Activated CD4-positive, CD25-positive, alpha-beta regulatory T cell treated with anti-CD3 and anti-CD28 coated beads, Interleukin-2, amount 50 U/mL, for 16 hours (primary cell): ENCODE results near the gene OXCT1.
"Not testable (repeated sequence)": the region's sequence is repeated elsewhere in the genome, so short reads cannot be mapped to it uniquely, and the experiment has no call there.

Source experiments
- DNase-seq: peaks from one replicate; pipeline ENCODE4 v3.0.0-alpha.2; 2020; ENCODE audit warnings: low read depth, low spot score

Gene OXCT1

DNA sequence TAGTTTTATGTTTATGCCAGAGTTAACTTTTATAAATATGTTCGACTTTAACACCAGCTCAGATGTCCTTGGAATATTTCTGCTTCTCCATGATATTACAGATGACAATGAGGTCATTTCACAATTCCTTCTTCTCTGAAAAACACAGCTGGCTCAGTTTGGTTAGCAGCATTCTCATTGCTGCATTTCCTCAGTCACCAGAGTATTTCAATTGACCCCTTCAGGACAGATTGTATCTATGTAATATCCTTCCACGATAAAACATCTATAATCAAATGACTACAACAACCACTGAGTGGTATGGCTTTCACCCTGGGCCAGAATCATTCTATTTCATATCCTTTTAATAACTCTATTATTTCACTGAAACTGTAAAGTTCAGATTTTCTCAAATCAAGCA lies 148.7 kb downstream of the OXCT1 start:
- no peak for DNase-seq

DNA sequence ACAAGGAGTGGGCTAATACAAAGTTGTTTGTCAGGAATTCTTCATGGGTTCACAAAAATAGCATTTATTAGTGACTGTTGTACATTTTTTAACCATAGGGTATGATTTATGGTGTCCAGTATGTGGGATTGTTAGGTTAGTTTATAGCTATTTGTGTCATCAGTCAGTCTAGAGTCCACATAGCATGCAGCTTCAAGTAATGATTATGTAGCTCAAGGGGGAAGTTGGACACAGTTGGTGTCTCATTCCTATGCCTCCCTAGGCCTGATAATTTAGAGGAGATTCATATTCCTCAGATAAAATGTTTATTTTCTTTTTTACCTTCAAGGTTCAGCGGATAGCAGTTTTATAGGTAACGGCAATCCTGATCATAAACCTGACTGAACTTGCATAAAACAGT lies 153.8 kb downstream of the OXCT1 start:
- no peak for DNase-seq

DNA sequence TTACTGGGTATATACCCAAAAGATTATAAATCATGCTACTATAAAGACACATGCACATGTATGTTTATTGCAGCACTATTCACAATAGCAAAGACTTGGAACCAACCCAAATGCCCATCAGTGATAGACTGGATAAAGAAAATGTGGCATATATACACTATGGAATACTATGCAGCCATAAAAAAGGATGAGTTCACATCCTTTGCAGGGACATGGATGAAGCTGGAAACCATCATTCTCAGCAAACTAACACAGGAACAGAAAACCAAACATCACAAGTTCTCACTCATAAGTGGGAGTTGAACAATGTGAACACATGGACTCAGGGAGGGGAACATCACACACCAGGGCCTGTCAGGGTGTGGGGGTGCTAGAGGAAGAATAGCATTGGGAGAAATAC lies 155.8 kb downstream of the OXCT1 start:
- not testable (repeated sequence) for DNase-seq

DNA sequence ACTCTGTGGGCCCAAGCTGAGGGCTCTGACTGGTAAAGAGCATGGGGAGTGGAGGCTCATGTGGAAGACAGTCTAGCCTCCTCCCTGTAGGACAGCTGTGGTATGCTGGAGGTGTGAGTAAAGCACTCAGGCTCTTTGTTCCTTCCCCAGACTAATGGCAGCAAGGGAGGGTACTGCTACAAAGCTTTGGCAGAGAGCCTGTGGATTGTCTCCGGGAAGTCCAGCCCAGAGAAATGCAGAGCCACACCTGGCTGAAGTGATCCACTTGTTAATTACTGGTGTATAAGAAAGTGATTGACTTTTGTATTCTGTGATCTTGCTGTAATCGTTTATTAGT lies 161.7 kb downstream of the OXCT1 start:
- no peak for DNase-seq

DNA sequence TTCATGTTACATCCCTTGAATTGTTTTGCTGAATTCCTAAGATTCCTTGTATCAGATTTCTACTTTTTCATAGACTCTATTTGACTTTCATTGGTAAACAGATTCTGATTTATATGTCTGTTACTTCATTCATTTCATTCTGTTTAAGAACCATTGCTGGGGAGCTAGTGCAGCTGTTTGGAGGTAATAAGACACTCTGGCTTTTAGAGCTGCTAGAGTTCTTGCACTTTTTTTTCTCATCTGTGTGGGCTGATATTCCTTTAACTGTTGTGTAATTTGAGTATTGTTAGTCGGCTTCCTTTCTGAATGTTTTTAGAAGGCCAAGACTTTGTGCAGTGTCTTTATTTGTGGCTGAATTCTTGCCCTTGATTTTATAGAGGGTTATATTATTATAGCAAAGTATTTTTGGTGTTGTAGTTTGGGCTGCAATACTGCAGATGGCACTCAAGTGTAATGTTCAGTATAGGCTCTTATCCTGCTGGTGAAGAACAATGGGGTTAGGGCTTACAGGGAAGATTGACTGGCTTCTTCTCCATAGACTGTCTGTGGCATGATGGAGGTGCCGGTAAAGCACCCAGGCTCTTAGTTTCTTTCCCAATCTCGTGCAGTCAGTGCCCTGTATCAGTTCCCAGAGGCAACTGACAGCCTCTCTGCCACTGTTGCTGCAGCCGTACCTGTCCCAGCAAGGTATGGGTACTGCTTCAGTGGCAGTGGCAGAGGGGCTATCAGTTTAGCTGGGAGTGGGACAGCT lies 162.2 kb downstream of the OXCT1 start:
- DNase-seq, result no peak

DNA sequence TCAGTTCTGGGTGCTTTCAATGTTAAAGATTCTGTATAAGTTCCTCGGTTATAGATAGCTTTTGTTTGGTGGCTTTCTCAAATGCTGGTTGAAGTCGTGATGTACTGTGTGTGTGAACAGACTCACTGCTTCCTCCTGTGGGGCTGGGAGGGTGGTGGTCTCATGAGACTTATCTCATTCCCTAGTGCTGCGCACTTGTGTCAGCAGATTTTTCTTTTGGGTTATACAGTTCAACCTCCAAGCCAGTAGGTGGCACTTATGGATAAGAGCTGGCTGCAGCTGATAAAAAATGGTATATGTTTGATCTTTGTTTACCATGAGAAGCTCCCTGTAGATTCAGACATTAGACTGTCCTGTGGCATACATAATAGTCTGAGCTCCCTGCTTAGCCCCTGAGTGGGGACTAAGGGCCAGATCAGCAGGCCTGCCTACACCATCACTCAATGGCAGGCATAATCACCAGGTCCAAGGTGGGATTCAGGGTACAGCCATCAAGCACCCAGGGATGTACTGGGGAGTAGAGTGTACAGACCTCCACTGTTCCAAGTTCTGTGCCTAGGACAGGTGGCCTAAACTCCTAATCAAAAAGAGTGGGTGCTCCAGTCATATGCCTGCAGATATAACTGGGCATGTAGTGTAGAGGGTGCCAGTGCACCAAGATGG lies 174.2 kb downstream of the OXCT1 start:
- no peak for DNase-seq

DNA sequence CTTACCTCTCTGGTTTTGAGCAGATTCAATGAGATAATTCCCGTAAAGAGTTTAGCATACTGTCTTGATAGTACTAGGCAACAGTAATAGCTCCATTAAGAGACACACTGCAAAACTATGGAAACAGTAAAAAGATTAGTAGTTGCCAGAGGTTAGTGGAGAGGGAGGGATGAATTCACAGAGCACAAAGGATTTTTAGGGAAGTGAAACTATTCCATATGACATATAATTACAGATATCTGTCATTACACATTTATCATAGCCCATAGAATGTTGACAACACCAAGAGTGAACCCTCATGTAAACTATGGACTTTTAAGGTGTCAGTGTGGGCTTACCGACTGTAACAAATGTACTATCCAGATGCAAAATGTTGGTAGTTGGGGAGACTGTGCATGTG lies 183.5 kb downstream of the OXCT1 start:
- DNase-seq, result no peak

DNA sequence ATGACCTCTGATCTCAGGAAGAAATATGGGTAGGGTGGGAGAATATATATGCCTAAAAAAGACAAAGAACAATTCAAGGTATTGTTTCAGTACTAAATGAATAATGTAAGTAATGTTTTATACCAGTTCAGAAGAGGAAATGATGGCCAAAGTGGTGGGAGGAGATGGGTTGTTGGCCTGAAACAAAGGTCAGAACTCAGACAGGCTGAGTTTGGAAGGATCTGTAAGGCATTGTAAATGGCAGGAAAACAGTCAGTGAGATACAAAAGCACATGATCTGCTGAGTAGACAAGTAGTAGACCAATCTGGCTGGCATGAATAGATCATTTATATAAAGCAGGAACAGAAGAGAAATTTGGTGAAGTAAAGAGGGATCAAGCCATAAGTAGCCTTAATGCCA lies 184.0 kb downstream of the OXCT1 start:
- no peak for DNase-seq

DNA sequence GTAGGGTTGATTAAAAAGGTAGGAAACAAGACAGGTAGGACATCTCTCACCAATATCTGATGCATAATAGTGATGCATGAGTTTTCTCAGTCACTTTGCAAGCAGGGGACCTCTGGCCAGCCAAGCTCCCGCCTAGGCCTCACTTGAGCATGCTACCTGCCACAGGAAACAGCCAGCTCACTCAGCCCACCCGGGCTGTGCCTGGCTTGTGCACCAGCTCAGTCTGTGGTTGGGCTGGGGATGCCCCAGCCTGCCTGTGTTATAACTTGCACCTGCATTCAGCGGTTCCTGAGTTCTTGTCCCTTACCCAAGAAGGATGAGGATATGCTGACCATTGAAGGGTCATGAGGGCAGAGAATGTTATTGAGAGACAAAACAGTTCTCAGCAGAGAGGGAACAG lies 187.0 kb downstream of the OXCT1 start:
- no peak for DNase-seq

DNA sequence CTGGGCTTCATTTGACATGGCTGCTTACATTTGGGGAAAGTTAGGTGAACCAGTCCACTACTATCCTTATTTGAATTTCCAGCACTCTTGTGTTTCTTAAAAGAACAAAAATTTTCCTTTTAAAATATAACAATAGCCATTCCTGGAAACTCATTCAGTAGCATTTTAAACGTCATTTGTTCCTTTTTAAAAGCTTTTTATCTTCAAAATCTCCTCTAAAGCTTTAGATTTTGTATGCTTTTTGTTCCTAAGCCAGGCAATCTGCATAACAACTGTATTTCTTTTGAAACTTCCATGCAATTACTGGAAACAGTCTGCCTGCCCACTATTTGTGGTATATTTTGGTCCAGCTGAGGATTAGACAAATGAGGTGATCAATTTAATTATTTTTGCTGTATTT lies 187.6 kb downstream of the OXCT1 start:
- no peak for DNase-seq

DNA sequence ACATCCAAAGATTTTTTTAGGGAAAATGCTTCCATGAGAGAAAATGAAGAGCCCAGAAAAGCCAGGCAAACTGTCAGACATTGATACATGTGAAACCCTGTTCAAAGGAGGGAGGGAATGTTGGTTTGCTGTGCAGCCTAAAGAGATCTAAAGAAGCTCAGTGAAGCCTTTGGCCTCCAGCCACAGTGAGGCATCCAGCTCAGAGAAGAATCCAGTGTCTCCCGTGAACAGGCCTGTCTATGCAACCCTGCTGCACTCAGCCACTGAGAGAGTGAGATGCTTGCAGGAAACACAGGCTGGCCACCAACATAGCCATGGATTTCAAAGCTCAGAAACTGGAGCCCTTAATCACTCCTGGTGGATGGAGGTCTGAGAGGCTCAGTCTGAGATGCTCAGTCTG lies 188.4 kb downstream of the OXCT1 start:
- no peak for DNase-seq
